Measurements from ENCODE around the gene POFUT2.

POFUT2 gene

DNA sequence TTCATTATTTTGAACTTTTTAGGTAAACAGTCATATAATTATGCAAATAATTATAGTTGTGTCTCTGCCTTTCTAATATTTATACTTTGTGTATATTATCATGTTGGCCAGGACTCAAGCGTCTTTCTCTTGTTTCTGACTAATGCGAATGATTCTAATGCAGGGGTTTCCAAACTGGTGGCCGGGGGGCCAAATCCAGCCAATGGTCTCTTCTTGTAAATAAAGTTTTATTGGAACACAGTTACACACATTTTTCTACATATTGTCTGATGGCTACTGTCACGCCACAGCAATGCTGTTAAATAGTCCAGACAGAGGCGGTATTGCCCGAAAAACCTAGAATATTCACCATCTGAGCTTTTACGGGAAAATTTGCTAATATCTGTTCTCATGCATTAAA, 8.9 kb upstream of the POFUT2 start:
- DNase-seq = no peak

DNA sequence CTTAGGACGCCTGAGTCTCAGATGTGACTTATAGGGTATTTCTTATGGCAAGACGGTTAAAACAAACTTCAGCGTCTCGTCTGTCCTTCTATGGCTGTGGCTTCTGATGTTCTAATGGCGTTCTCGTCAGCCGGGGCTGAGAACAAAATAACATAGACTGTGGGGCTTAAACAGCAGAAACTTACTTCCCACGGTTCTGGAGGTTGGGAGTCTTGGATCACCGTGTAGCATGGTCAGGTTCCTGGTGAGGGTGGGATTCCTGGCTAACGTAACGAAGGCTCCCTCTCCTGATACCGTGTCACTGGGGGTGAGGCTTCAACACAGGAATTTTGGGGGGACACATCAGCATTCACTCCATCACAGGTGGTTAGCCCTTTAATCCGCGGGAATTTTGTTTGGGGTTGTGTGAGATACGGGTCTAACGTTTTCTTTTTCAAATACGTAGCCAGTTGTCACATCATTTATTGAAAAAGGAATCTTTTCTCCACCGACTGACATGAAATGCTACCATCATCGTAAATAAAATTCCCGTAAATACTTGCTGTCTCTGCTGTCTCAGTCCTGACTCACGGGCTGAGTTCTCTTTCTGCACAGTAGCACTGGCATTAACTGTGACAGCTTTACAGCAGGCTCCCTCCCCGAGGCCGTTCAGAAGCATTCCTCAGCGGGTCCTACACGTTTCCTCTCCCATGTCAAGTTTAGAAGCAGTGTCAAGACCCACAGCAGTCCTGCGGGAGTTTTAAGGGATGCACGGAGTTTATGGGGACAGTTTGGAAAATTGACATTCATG, 8.1 kb upstream of the POFUT2 start:
- DNase-seq = no peak

DNA sequence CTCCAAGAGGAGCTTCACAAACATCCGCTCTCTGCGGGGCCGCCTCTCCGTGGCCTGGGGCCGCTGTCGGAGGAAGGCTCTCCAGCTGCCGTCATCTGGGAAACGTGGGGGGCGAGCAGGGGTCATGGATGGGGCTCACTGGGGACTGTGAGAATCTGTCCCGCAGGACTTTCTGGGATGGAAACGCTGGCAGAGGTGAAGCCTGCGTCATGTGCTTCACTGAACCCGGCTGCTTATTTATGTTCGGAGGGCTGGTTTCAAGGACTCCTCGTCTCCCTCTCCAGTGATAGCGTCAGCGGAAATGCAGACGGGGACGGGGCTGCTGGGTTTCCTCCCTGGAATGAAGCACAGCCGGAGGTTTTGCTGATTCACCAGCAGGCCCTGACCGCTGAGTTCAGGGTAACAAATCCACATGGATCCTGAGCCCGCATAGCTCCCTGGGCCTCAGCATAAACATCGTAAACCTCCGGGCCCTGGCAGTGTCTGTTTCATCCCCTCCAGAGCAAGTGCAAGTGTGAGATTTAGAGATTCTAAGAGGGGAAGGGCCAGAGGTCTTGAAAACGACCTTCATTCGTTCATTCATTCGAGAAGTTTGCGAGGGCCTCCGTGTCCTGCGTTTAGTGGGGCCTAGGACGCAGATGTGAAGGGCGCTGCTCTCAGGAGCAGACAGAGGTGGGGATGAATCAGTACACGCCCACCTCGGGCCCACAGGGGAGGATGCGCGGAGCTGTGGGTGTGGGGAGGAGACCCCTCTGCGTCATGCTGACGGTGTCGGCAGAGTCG, 7.0 kb upstream of the POFUT2 start:
- no peak for DNase-seq

DNA sequence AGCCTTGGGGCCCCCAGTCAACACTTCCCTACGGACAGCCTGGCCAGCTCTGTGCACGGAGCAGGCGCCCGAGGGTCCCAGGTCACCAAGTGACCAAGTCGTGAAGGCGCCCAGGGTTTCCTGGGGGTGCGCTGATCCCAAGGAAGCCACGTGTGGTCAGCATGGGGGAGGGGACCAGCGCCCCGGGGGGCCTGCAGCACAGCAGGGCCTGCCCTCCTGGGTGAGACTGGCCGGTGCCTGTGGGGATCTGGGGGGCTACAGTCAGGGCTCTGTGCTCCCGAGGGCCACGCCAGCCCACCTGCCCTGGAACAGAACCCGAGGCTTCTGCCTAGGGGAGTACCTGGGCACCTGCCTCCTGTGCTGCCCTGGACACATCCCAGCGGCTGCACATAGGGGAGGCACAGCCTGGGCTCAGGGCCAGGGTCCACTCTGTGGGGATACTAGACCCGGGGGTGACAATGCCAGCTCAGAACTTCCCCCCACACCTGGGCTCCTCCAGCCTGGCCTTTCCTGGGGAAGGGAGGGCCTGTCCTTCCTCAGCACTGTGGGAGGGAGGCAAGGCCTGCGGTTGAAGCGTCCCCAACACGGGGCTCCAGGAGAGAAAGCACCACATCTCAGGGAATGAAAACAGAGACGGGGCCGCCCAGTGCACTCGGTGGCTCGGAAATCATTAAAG, 6.2 kb upstream of the POFUT2 start:
- no peak for DNase-seq

DNA sequence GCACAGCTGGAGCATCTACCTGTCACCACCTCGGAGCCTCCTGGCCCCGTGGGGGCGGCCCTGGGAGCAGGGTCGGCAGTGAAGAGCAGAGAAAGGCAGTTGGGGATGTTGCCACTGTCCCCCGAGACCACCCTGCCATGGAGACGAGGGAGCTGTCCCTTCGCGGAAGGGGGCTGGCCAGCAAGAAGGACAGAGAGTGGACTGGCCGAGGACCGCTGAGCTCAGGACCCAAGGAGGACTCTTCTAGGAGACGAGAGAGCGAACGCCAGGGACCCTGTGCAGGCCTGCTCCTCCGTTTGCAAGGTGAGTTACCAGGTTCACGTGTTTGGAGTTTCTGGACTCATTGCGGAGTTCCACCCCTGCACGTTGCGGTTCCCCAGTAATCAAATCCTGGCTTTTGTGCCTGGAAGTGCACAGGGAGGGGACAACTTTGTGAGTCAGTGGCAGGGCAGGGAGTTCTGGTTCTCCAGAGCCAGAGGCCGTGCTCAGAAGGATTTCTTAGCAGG, 5.6 kb upstream of the POFUT2 start:
- no peak for DNase-seq

DNA sequence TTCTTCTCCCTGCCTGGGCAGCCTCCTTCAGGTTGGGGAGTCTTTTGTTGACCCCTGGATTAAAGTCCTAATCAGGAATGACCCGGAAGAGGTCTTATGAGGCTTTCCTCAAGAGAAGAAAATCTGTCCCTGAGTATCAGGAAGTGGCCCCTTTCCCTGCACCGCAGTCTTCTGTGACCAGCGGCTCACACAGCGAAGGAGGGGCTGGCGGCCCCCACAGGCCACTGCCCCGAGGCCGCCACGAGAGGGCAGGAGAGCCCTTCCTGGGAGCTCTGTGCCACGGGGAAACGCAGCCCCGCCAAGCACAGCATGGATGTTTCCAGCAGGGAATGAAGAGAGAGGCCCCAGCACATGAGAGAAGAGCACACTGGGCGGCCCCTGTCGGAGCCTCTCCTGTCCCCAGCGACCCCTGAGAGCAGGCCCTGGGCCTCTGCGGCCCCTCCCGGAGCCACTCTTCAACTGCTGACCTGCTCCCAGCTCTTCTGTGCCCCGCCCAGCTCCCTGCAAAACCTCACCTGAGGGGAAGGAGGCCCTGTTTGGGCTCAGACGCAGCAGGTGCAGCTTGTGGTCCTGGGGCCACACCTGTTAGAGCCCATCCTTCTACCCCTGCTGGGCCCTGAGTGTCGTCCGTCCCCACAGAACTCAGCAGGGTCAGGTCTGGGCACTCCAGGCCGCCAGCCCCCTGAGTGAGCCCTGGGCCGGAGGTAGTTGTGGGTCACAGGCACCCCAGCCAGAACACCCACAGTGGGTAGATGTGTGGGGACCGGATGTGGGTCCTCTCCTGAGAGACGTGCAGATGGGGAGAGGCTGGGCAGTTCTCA, 4.9 kb upstream of the POFUT2 start:
- peak; percentile 68 for DNase-seq

DNA sequence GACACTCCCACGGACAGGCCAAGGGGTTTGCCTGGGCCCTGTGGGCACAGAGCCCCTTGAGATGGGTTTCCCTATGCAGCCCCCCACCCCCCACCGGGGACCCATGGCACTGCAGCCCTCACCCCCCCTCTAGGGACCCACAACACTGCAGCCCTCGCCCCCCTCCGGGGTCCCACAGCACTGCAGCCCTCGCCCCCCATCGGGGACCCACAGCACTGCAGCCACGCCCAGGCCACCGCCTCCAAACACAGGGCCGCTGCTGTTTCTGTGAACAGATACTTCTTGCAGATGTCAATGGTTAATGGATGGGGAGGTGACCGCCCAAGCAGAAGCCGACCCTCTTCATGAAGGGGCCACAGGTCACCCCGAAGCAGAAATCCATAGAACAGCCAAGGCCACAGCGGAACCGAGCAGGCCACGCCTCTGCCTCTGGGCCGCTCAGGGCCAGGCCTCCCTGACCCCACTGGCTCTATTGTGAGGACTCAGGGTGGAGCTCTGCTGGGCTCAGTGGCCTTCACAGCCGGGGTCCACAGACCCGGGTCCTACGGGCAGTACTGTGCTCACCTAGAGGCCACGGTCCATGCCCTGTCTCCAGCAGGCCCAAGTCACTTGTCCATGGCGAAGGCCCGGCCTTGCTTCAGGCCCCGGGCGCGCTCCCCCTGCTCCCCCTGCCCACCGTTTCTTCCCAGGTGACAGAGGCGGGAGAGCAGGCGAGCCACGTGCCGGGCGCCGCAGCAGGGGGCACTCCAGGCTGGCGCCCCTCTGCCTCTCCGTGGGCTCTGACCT, 4.1 kb upstream of the POFUT2 start:
- no peak for DNase-seq

DNA sequence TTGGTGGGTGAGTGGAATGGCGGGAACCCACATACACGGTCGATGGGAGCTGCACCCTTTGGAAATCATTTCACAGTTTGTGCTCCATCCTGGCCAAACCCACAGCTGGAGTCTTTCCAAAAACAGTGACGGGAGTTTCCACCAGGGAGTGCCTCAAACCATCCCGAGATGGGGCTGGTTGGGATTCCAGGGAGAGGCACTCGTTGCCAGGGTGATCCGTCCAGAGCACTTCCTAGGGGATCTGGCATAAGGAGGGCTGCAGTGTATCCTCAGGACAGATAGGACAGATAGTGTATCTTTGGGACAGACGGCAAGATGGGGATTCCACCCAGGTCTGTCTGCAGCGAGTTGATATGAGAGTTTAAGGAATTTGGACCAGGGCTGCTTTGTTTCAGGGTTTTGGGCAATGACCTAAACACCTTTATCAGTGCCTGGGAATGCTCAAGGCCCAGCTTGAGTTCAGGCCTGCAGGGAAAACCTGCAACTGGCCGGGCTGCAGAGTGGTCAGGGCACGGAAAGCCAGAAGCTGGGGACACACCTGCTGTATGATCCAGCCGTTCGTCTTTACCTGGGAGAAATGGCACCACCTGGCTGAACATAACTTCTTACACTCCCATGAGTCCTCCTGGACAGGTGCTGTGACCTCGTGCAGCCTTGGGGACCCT, 3.4 kb upstream of the POFUT2 start:
- DNase-seq = no peak

DNA sequence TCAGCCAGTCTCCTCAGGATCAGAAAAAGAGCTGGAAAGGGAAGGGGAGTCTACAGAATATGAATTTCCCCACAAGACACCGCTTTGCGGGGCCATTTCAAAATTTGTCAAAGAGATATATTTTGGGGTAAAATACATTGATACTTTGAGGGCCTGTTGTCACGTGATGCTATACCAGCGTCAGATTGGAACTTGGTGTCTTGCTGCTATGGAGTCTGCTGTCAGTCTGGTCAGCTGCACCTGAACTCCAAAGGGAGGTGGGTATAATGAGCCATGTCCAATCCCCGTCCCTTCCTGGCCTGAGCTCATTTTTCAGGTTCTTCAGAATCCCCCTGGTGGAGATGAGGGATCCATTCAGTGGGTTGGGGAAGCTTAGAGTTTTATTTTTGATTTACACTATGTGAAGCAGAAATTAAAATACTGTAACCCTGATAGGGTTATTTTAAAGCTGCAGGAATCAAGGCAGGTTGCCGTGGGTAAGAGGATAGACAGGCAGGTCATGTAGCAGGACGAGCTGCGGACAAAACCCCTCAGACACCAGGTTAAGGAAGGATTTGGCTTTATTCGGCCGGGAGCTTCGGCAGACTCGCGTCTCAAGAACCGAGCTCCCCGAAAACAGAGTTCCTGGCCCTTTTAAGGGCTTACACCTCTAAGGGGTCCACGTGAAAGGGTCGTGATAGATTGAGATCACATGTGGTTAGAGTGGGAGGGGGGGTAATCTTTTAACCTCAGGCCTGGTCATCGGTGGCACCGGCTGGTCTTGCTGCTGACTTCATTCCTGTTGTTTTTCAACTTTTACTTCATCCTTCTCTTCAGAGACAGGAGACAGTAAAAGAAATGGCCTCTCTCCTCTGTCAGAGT, 2.2 kb upstream of the POFUT2 start:
- DNase-seq = no peak

DNA sequence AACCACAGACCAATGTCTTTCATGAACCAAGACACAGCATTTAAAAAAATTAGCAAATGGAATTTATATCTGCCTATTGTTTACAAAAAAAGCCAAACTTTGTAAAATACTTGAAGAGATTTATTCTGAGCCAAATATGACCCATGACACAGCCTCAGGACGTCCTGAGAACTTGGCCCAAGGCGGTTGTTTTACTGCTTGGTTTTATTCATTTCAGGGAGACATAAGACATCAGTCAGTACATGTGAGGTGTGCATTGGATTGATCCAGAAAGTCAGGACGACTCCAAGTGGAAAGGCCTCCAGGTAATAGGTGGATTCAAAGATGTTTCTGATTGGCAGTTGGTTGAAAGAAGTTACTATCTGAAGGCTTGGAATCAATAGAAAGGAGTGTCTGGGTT, 1.4 kb upstream of the POFUT2 start:
- DNase-seq = no peak

DNA sequence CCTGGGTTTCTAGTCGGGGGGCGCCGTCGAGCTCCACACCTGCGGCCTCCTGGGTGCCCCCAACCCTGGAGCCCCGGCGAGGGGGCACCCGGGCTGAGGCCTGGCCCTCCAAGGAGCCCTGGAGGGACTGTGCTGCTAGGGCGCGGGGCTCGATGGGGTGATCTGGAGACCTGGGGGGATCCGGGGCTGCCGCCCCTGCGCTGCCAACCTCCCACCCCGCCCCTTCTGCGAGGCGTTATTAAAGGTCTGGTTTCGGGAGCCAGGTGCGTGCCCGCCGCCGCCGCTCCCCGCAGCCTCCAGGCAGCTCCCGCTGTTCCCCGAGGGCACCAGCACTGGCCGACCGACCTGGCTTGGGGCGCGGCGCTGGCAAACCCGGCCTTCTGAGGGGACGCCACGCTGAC, 746 bp upstream of the POFUT2 start:
- DNase-seq = no peak

DNA sequence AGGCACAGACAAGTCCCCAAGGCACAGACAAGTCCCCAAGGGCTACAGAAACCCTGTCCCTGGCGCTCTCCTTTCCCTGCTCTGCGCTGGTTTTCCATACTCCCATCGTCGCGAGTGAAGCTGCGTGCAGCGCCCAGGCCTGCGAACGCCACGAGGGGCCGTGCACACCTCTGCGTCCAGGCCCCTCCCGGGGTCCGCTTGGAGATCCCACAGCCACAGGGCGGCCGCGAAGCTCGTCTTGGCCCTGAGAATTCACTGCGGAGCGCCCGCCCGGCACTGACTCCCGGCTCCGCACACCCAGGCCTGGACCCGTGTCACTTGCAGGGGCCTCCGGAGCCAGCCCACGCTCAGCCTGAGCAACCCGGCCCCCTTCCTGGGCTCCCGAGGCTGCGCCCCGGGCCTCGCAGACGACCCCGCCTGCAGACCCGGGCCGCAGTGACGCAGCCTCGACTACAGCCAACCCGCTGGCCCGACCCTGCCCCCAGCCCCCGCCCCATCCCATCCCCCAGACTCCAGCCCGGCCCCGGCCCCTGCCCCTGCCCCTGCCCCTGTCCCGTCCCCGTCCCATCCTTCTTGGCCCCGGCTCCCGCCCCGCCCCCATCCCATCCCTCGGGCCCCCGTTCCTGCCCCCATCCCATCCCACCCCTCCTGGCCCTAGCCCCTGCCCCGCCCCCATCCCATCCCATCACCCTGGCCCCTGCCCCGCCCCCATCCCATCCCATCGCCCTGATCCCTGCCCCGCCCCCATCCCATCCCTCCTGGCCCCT, 841 bp downstream of the POFUT2 start:
- peak; percentile 28 for DNase-seq

DNA sequence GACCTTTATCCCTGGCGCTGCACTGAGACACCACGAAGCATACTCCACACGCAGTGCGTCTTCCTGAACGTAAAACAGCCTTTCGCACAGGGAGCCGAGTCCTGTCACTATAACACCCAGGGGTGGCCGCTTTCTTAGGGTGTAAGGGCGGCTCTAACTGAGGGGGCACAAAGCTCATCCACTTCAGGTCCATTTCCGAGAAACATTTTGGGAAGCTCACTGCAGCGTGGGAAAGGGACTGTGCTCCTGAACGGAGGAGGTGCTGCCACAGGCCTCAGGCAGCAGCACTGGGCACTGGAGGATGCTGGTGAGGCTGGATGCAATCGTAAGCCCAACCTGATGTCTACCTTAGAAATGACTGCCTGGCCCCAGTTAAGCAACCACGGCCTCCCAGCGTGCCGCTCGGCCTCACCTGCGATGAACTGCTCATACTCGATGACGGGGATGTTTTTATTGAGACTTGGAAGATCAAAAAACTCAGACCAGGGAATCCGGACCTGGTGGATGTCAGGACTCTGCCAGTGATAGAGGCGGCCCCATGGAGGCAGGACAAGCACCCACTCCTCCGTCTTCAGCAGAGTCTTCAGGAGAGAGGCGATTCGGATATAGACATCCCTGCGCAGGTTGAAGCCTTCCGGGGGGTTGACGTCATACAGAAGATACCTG, 2.3 kb downstream of the POFUT2 start:
- peak; percentile 15 for DNase-seq

DNA sequence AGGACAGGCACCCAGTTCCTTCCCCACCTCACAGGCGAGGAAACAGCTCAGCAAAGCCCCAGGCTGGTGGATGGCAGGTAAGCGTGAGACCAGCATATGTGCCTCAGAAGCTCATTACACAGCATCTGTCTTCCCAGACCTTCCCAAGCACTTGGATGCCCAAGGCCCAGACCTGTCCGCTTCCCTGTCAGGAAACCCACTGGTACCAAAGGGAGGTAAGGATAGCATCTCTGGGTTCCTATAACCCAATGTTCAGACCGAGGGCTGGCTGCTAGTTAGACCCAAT, 3.3 kb downstream of the POFUT2 start:
- no peak for DNase-seq

DNA sequence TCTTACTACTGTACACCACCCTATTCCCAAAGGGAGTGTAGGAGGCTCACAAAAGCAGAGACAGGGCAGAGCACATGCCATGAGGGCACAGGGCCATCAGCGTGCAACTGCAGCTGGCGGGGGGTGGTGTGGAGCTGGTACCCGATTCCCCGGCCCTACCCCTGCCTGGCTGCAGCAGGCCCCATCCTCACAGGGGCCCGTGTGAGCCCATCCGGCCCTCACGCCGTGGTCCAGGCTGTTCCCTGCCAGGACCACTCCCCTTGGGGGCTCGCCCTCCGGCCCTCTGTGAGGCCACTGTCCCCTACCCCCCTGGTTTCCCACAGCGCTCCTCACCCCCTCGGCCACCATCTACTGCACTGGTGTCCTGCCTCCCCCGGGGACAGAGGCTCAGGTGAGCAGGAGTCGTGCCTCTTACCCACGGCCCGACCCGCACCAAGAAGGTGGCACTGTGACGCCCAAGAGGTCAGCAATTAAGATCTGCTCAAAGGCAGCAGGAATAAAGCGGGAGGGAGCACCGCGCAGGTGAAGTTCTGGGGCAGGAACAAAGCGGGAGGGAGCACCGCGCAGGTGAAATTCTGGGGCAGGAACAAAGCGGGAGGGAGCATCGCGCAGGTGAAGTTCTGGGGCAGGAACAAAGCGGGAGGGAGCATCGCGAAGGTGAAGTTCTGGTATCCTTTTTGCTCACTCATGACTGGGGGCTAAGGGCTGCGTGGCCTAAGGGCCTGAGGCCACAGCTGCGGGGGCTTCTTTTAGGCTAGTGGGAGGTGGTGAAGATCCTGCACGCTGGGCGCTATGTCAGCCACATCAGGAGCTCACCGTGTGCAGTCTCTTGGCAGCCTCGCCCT, 3.9 kb downstream of the POFUT2 start:
- peak; percentile 21 for DNase-seq

DNA sequence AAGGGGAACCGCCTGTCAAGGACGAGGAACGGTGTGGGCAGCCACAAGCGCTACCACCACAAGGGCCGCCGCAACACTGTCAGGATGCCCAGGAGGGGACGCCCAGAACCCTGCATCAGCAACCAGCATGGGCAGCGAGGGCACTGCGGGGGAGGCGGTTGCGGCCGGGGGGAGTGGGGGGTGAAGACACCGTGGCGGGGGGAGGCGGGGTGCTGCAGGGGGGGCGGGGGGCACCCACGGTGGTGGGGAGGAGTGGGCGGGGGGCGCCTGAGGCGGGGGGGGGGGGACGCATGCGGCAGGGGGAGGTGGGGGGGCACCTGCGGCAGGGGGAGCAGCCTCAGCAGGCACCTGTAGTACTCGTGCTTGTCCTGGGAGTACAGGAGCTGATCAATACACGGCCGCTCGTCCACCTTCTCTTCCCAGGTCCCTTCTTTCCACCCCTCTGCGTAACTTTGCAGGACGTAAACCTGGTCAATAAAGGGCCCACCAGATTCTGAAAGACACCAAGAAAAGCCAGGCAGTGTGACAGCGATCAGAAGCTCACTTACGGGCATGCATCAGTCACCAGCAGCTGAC, 4.6 kb downstream of the POFUT2 start:
- DNase-seq = no peak

DNA sequence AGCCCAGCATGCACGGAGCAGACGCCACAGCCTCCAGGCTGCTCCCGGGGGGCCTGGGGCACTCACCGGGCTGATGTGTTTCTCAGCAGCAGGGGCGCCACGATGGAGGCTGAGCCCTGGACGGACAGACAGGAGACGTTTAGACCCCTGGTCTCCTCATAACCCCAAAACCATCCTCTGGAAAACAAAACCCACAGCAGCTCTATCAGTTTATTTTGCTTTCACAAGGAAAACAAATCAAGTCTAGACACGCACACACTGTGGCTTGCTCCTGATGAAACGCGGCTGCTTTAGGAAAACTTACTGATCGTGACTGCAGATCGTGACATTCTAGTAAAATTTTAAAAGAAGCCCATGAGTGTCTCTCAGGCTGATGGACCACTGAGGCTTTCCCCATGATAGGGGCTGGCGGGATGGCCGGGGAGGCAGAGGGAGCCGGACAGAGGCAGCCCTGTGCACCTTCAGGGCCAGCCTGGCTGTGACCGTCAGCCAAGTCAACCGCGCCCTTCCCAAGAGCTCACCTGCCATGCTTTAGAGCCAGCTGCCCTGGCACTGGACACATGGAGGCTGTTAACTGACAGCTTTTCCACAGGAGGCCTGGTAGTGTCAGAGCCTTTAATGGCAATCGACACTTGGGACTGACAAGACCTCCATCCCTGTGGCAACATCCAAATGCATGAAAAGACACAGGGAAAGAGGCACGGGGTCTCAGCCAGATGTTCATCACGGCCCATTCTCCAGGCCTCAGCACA, 5.2 kb downstream of the POFUT2 start:
- peak; percentile 17 for DNase-seq
